ENCODE results near the gene SCAF8. TPM values are rescaled to one million over a fixed set of nuclear protein-coding genes. Genes with fewer than 3 reads are reported as not detected.

SCAF8 gene
- total RNA-seq, 1 donor from 2014 or later = 54.9 TPM

DNA sequence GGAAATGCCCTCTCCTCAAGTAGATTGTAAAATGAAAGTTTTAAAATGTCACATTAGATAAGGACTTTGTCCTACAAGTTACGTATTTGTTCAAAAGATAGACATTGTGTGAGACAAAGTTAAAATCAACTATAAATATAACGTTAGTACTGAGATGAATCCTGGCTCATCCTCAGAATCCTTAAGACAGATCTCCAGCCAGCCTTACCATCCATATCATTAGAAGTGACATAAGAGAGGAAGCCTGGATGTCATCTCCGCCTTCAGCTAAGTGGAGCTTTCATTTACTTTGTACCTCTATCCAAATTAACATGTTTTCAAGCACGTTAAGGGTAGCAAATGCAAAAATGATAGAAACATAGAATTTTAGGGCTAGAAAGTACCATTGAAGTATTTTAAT is 59.1 kb downstream of the SCAF8 start:
- Mint-ChIP-seq H3K27me3 (ENCODE audit: unreplicated experiment) (no peaks in the 10 kb centered on the region), H3K4me3 (ENCODE audit: unreplicated experiment) (no peak overlapping the region), H3K27ac (ENCODE audit: unreplicated experiment) (no peak overlapping the region), H3K36me3 (ENCODE audit: unreplicated experiment) (no peaks in the 10 kb centered on the region), H3K4me1 (ENCODE audit: low read depth, unreplicated experiment) (peaks cover 5% of the 10 kb centered on the region), H3K9me3 (ENCODE audit: unreplicated experiment) (no peaks in the 10 kb centered on the region)
- TF ChIP-seq, protein P1, sequence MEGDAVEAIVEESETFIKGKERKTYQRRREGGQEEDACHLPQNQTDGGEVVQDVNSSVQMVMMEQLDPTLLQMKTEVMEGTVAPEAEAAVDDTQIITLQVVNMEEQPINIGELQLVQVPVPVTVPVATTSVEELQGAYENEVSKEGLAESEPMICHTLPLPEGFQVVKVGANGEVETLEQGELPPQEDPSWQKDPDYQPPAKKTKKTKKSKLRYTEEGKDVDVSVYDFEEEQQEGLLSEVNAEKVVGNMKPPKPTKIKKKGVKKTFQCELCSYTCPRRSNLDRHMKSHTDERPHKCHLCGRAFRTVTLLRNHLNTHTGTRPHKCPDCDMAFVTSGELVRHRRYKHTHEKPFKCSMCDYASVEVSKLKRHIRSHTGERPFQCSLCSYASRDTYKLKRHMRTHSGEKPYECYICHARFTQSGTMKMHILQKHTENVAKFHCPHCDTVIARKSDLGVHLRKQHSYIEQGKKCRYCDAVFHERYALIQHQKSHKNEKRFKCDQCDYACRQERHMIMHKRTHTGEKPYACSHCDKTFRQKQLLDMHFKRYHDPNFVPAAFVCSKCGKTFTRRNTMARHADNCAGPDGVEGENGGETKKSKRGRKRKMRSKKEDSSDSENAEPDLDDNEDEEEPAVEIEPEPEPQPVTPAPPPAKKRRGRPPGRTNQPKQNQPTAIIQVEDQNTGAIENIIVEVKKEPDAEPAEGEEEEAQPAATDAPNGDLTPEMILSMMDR (IDR thresholded peaks at IDR 0.05; ENCODE audit: partially characterized antibody, unreplicated experiment) = no peak
- DNase-seq = no peak

DNA sequence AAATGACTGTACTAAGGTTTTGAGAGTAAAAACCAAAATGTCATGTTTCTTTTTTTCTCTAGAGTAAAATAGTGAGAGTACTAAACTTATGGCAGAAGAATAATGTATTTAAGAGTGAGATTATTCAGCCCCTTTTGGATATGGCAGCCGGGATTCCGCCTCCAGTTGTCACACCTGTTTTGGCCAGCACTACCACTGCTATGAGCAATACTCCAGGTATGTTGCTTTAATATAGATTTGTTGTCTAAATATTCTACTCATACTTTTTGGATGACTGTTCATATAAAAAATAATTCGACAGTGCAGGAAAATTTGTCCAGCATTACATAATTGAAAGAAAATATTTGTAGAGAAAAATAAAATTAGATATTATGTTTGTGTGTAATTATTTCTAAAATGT is 59.5 kb downstream of the SCAF8 start:
- Mint-ChIP-seq H3K27ac (ENCODE audit: unreplicated experiment) (no peak overlapping the region), H3K4me3 (ENCODE audit: unreplicated experiment) (no peak overlapping the region), H3K27me3 (ENCODE audit: unreplicated experiment) (no peaks in the 10 kb centered on the region), H3K4me1 (ENCODE audit: low read depth, unreplicated experiment) (peaks cover 5% of the 10 kb centered on the region), H3K9me3 (ENCODE audit: unreplicated experiment) (no peaks in the 10 kb centered on the region), H3K36me3 (ENCODE audit: unreplicated experiment) (no peaks in the 10 kb centered on the region)
- TF ChIP-seq, protein P1 (IDR thresholded peaks at IDR 0.05; ENCODE audit: partially characterized antibody, unreplicated experiment) = no peak
- DNase-seq = no peak

DNA sequence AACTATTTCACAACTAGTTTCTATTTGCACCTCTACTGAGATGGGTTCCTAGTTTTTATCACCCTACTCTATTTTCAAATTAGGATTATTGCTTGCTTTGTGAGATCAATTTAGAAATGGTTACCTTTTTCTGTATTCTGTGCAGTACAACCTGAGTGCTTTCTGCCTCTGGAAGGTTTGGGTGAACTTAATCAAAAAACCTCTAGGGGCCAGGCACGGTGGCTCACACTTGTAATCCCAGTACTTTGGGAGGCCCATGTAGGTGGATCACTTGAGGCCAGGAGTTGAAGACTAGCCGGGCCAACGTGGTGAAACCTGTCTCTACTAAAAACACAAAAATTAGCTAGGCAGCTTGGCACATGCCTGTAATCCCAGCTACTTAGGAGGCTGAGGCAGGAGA is 63.3 kb downstream of the SCAF8 start:
- H3K9me3 Mint-ChIP-seq (ENCODE audit: unreplicated experiment) = no peaks in the 10 kb centered on the region
- H3K27ac Mint-ChIP-seq (ENCODE audit: unreplicated experiment) = no peak overlapping the region
- TF ChIP-seq, protein P1 (IDR thresholded peaks at IDR 0.05; ENCODE audit: partially characterized antibody, unreplicated experiment) = no peak
- no peak overlapping the region for H3K4me3 Mint-ChIP-seq (ENCODE audit: unreplicated experiment)
- peaks cover 7% of the 10 kb centered on the region for H3K4me1 Mint-ChIP-seq (ENCODE audit: low read depth, unreplicated experiment)
- no peaks in the 10 kb centered on the region for H3K36me3 Mint-ChIP-seq (ENCODE audit: unreplicated experiment)
- H3K27me3 Mint-ChIP-seq (ENCODE audit: unreplicated experiment) = no peaks in the 10 kb centered on the region
- no peak for DNase-seq

DNA sequence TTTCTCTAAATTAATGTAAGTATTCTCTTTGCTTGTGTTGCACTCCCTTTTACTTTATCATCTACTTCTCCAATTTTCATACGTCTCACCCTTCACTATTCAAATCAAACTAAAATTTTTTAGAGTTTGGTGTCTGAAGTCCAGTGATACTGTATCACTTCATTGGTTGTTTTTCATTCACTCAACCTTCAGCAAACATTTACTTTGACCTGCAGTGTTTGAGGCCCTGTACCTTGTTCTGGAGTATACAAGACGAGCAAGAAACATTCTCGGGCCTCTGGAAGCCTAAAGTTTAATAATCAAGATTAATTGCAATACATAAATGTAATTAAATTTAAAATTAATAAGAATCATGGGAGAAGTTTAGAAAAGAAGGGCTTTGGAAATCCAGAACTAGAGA is 64.6 kb downstream of the SCAF8 start:
- Mint-ChIP-seq H3K36me3 (ENCODE audit: unreplicated experiment) (no peaks in the 10 kb centered on the region), H3K9me3 (ENCODE audit: unreplicated experiment) (no peaks in the 10 kb centered on the region)
- TF ChIP-seq, protein P1 (IDR thresholded peaks at IDR 0.05; ENCODE audit: partially characterized antibody, unreplicated experiment) = no peak

DNA sequence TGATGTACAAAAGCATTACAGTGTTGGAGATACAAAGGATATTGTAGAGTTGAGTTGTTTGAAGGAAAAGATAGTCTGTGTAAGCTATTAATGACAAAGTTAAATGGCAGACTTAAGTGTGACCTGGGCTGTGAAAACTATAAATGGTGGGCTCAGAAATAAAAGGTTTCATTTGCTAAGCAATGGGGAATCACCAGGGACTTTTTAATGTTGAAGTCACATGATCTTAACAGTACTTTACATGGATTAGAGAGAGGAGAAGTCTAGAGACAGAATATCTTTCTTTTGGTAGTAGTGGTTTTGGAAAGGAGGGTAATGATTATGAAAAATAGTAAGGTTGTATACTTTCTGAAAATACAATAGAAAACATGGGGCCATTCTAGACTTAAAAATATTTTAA is 67.1 kb downstream of the SCAF8 start:
- no peak overlapping the region for H3K27ac Mint-ChIP-seq (ENCODE audit: unreplicated experiment)
- H3K9me3 Mint-ChIP-seq (ENCODE audit: unreplicated experiment) = no peaks in the 10 kb centered on the region
- no peaks in the 10 kb centered on the region for H3K36me3 Mint-ChIP-seq (ENCODE audit: unreplicated experiment)
- TF ChIP-seq, protein P1 (IDR thresholded peaks at IDR 0.05; ENCODE audit: partially characterized antibody, unreplicated experiment) = no peak
- H3K4me1 Mint-ChIP-seq (ENCODE audit: low read depth, unreplicated experiment) = peaks cover 3% of the 10 kb centered on the region
- H3K4me3 Mint-ChIP-seq (ENCODE audit: unreplicated experiment) = no peak overlapping the region
- no peak for DNase-seq
- no peaks in the 10 kb centered on the region for H3K27me3 Mint-ChIP-seq (ENCODE audit: unreplicated experiment)

More for the DNA sequence above, 64.6 kb downstream of the SCAF8 start:
- Mint-ChIP-seq H3K4me3 (ENCODE audit: unreplicated experiment) (no peak overlapping the region), H3K27ac (ENCODE audit: unreplicated experiment) (no peak overlapping the region), H3K27me3 (ENCODE audit: unreplicated experiment) (no peaks in the 10 kb centered on the region), H3K4me1 (ENCODE audit: low read depth, unreplicated experiment) (peaks cover 3% of the 10 kb centered on the region)
- DNase-seq = no peak

Measured in glutamatergic neuron (in vitro differentiated cells).